T-helper 17 cell (primary cell): ENCODE data around the gene CCDC12. TPM values are rescaled to one million over a fixed set of nuclear protein-coding genes. Genes with fewer than 3 reads are reported as not detected.
A peak's percentile ranks its signal among the peaks of the same experiment; 100 is the strongest.

ENCODE experiments used
- ATAC-seq: fragments of 150-1000 bp; cut with Tn5 transposase; 2 replicates; pipeline ENCODE4 v1.10.0; 2021; ENCODE audit warnings: mild to moderate bottlenecking, moderate library complexity
- DNase-seq, 3 donors: peaks; one replicate each; pipeline versions ENCODE4 v3.0.0 to v3.0.0-alpha.2; 2020 to 2021
- H3K9me3 ChIP-seq: one replicate; pipeline ENCODE4 v1.7.0; 2013; ENCODE audit warnings: low read length, mild to moderate bottlenecking; ENCODE audit not compliant: control insufficient read depth, poor library complexity, severe bottlenecking
- H3K27ac Mint-ChIP-seq: one replicate; pipeline ENCODE4 v1.8.0; 2022; ENCODE audit warnings: mild to moderate bottlenecking, moderate library complexity, mixed read lengths
- H3K27me3 Mint-ChIP-seq: one replicate; pipeline ENCODE4 v1.8.0; 2022; ENCODE audit warnings: mixed read lengths
- H3K36me3 Mint-ChIP-seq: one replicate; pipeline ENCODE4 v1.8.0; 2022; ENCODE audit warnings: low read depth, mixed read lengths
- H3K4me1 Mint-ChIP-seq: one replicate; pipeline ENCODE4 v1.8.0; 2022; ENCODE audit warnings: mild to moderate bottlenecking, mixed read lengths
- H3K4me3 Mint-ChIP-seq: one replicate; pipeline ENCODE4 v1.8.0; 2022; ENCODE audit warnings: mild to moderate bottlenecking, moderate library complexity, mixed read lengths
- total RNA-seq, 4 donors: library from RNA in 2 of 4; stranded (reverse) in 2 of 4; gene quantifications; one replicate each; pipeline ENCODE4 v1.2.3 and lab custom pipeline; 2022 to 2026

CCDC12 gene
- total RNA-seq, 2 donors from 2014 or later = 67.6 to 75.8 TPM

GRCh38 chr3:47012342-47013230, 36.0 kb upstream of the CCDC12 start:
- no peaks in the 10 kb centered on the region for H3K9me3 ChIP-seq
- ATAC-seq = no peak
- Mint-ChIP-seq H3K4me1 (peaks cover 21% of the 10 kb centered on the region), H3K27ac (peak overlapping the region; percentile 78), H3K4me3 (no peak overlapping the region), H3K27me3 (no peaks in the 10 kb centered on the region), H3K36me3 (peaks cover 2% of the 10 kb centered on the region)
- no peak for DNase-seq

- no peak for ATAC-seq
- H3K9me3 ChIP-seq = no peaks in the 10 kb centered on the region
- H3K27me3 Mint-ChIP-seq = no peaks in the 10 kb centered on the region
- H3K27ac Mint-ChIP-seq = peak overlapping the region; percentile 78
- H3K4me3 Mint-ChIP-seq = no peak overlapping the region
- H3K4me1 Mint-ChIP-seq = peaks cover 13% of the 10 kb centered on the region
- no peaks in the 10 kb centered on the region for H3K36me3 Mint-ChIP-seq
- no peak for DNase-seq
Observed at GRCh38 chr3:47011371-47011770, 34.8 kb upstream of the CCDC12 start.

GRCh38 chr3:47010910-47011309, 34.4 kb upstream of the CCDC12 start:
- Mint-ChIP-seq H3K27ac (peak overlapping the region; percentile 78), H3K4me3 (no peak overlapping the region), H3K27me3 (no peaks in the 10 kb centered on the region), H3K36me3 (peaks cover 1% of the 10 kb centered on the region), H3K4me1 (peaks cover 14% of the 10 kb centered on the region)
- no peaks in the 10 kb centered on the region for H3K9me3 ChIP-seq
- DNase-seq (no peak), ATAC-seq (no peak)

GRCh38 chr3:47010111-47010712, 33.7 kb upstream of the CCDC12 start:
- Mint-ChIP-seq H3K36me3 (peaks cover 3% of the 10 kb centered on the region), H3K4me1 (peaks cover 12% of the 10 kb centered on the region), H3K4me3 (peak overlapping the region; percentile 28), H3K27ac (no peak overlapping the region), H3K27me3 (no peaks in the 10 kb centered on the region)
- no peak for DNase-seq
- ATAC-seq = no peak
- no peaks in the 10 kb centered on the region for H3K9me3 ChIP-seq

GRCh38 chr3:47009225-47010110, 32.9 kb upstream of the CCDC12 start:
- H3K4me1 Mint-ChIP-seq = peaks cover 10% of the 10 kb centered on the region
- no peak overlapping the region for H3K27ac Mint-ChIP-seq
- no peaks in the 10 kb centered on the region for H3K9me3 ChIP-seq
- ATAC-seq (peak; percentile 77), DNase-seq (peak; percentile 29 to 75 (median 51))
- no peaks in the 10 kb centered on the region for H3K27me3 Mint-ChIP-seq
- H3K4me3 Mint-ChIP-seq = peak overlapping the region; percentile 28
- H3K36me3 Mint-ChIP-seq = peaks cover 3% of the 10 kb centered on the region

- Mint-ChIP-seq H3K4me3 (no peak overlapping the region), H3K27ac (no peak overlapping the region), H3K27me3 (no peaks in the 10 kb centered on the region), H3K4me1 (peaks cover 10% of the 10 kb centered on the region), H3K36me3 (peaks cover 3% of the 10 kb centered on the region)
- ATAC-seq (no peak), DNase-seq (no peak)
- no peaks in the 10 kb centered on the region for H3K9me3 ChIP-seq
Observed at GRCh38 chr3:47008851-47009224, 32.3 kb upstream of the CCDC12 start.

- peaks cover 10% of the 10 kb centered on the region for H3K4me1 Mint-ChIP-seq
- no peak for ATAC-seq
- H3K36me3 Mint-ChIP-seq = peaks cover 3% of the 10 kb centered on the region
- no peaks in the 10 kb centered on the region for H3K9me3 ChIP-seq
- H3K27ac Mint-ChIP-seq = no peak overlapping the region
- no peak overlapping the region for H3K4me3 Mint-ChIP-seq
- H3K27me3 Mint-ChIP-seq = no peaks in the 10 kb centered on the region
- DNase-seq = no peak
Observed at GRCh38 chr3:47008234-47008796, 31.8 kb upstream of the CCDC12 start.

GRCh38 chr3:47007482-47008233, 31.1 kb upstream of the CCDC12 start:
- Mint-ChIP-seq H3K4me3 (no peak overlapping the region), H3K27ac (no peak overlapping the region), H3K36me3 (peaks cover 3% of the 10 kb centered on the region), H3K27me3 (no peaks in the 10 kb centered on the region), H3K4me1 (peaks cover 10% of the 10 kb centered on the region)
- ATAC-seq (no peak), DNase-seq (peak in 1 of 3 donors; percentile 6)
- no peaks in the 10 kb centered on the region for H3K9me3 ChIP-seq

- H3K9me3 ChIP-seq = no peaks in the 10 kb centered on the region
- H3K36me3 Mint-ChIP-seq = peaks cover 5% of the 10 kb centered on the region
- H3K27ac Mint-ChIP-seq = peak overlapping the region; percentile 86
- ATAC-seq (no peak), DNase-seq (no peak)
- H3K27me3 Mint-ChIP-seq = no peaks in the 10 kb centered on the region
- peaks cover 10% of the 10 kb centered on the region for H3K4me1 Mint-ChIP-seq
- no peak overlapping the region for H3K4me3 Mint-ChIP-seq
Observed at GRCh38 chr3:47007001-47007400, 30.5 kb upstream of the CCDC12 start.

GRCh38 chr3:47006145-47006651, 29.7 kb upstream of the CCDC12 start:
- peaks cover 5% of the 10 kb centered on the region for H3K36me3 Mint-ChIP-seq
- DNase-seq (no peak), ATAC-seq (no peak)
- H3K27ac Mint-ChIP-seq = peak overlapping the region; percentile 86
- peaks cover 2% of the 10 kb centered on the region for H3K4me1 Mint-ChIP-seq
- H3K4me3 Mint-ChIP-seq = no peak overlapping the region
- no peaks in the 10 kb centered on the region for H3K9me3 ChIP-seq
- no peaks in the 10 kb centered on the region for H3K27me3 Mint-ChIP-seq

- Mint-ChIP-seq H3K36me3 (peaks cover 5% of the 10 kb centered on the region), H3K4me3 (no peak overlapping the region), H3K4me1 (peaks cover 2% of the 10 kb centered on the region), H3K27me3 (no peaks in the 10 kb centered on the region), H3K27ac (peak overlapping the region; percentile 86)
- DNase-seq (no peak), ATAC-seq (no peak)
- no peaks in the 10 kb centered on the region for H3K9me3 ChIP-seq
Observed at GRCh38 chr3:47005212-47006144, 28.9 kb upstream of the CCDC12 start.
